Esophagus (tissue), 2 donors: Measurements from ENCODE around the gene CNTN2. TPM values are rescaled to one million over a fixed set of nuclear protein-coding genes. Genes with fewer than 3 reads are reported as not detected.

ENCODE experiments used
- H3K27ac ChIP-seq, 2 donors: one replicate each; pipeline ENCODE4 v1.5.1; 2013; ENCODE audit warnings: low read depth in 2 of 2, mild to moderate bottlenecking in 2 of 2, inconsistent platforms in 1 of 2, low read length in 1 of 2, moderate library complexity in 1 of 2
- H3K27me3 ChIP-seq, 2 donors: one replicate each; pipeline ENCODE4 v1.6.1; 2013; ENCODE audit warnings: low read length in 2 of 2, control low read depth in 1 of 2, mild to moderate bottlenecking in 1 of 2; ENCODE audit not compliant: insufficient read depth in 2 of 2, control insufficient read depth in 1 of 2
- H3K36me3 ChIP-seq, 2 donors: one replicate each; pipeline ENCODE4 v1.6.1; 2013; ENCODE audit warnings: low read length in 1 of 2; ENCODE audit not compliant: control insufficient read depth in 2 of 2, insufficient read depth in 2 of 2
- H3K4me1 ChIP-seq, 2 donors: one replicate each; pipeline ENCODE4 v1.6.1; 2013; ENCODE audit warnings: low read length in 1 of 2; ENCODE audit not compliant: control insufficient read depth in 2 of 2, insufficient read depth in 2 of 2
- H3K4me3 ChIP-seq, 2 donors: one replicate each; pipeline ENCODE4 v1.5.1; 2013; ENCODE audit warnings: low read length in 2 of 2, mild to moderate bottlenecking in 2 of 2, low read depth in 1 of 2, moderate library complexity in 1 of 2
- H3K9me3 ChIP-seq, 2 donors: one replicate each; pipeline ENCODE4 v1.6.1; 2013; ENCODE audit warnings: mild to moderate bottlenecking in 2 of 2, low read depth in 1 of 2, low read length in 1 of 2, moderate library complexity in 1 of 2; ENCODE audit not compliant: control insufficient read depth in 2 of 2, insufficient read depth in 1 of 2
- WGBS, 2 donors: extraction: QIAGEN DNeasy Blood & Tissue Kit; methylation state at CpG; one replicate each; pipeline ENCODE4 v1.1.7; 2013; 5-methylcytosine and 5-hydroxymethylcytosine counted together
- polyA plus RNA-seq, 2 donors: library from polyadenylated mRNA; stranded (reverse); fragments of 200-250 nt; gene quantifications; one replicate each; pipeline ENCODE4 v1.2.3, GENCODE V29; 2013
- donor health status: healthy with polysubstance abuse.
- donor health status: Bipolar disorder and iron deficiency.

The CNTN2 gene
- polyA plus RNA-seq, 2 donors, result 0.02 to 0.06 TPM

GRCh38 chr1:205074513-205074912 is 31.5 kb downstream of the CNTN2 start:
- H3K27ac ChIP-seq, result no peak overlapping the region
- no peaks in the 10 kb centered on the region for H3K9me3 ChIP-seq
- H3K4me1 ChIP-seq, result no peaks in the 10 kb centered on the region
- H3K27me3 ChIP-seq, result no peaks in the 10 kb centered on the region
- no peak overlapping the region for H3K4me3 ChIP-seq
- H3K36me3 ChIP-seq, result no peaks in the 10 kb centered on the region
- WGBS, 2 donors, result 86 to 91% methylated on average over 7 of the region's 7 CpGs

- H3K36me3 ChIP-seq, result no peaks in the 10 kb centered on the region
- no peaks in the 10 kb centered on the region for H3K9me3 ChIP-seq
- no peaks in the 10 kb centered on the region for H3K27me3 ChIP-seq
- H3K27ac ChIP-seq, result no peak overlapping the region
- no peak overlapping the region for H3K4me3 ChIP-seq
- H3K4me1 ChIP-seq, result no peaks in the 10 kb centered on the region
- 52 to 63% methylated on average over 7 of the region's 7 CpGs for WGBS, 2 donors
These were observed 32.7 kb downstream of the CNTN2 start for GRCh38 chr1:205075642-205076155.

GRCh38 chr1:205076245-205076761 is 33.3 kb downstream of the CNTN2 start:
- Histone ChIP-seq H3K9me3 (no peaks in the 10 kb centered on the region), H3K4me1 (no peaks in the 10 kb centered on the region), H3K27me3 (no peaks in the 10 kb centered on the region), H3K4me3 (no peak overlapping the region), H3K27ac (no peak overlapping the region), H3K36me3 (no peaks in the 10 kb centered on the region)
- WGBS, 2 donors, result 81% methylated on average over 4 of the region's 4 CpGs

GRCh38 chr1:205077158-205077933 is 34.3 kb downstream of the CNTN2 start:
- Histone ChIP-seq H3K36me3 (no peaks in the 10 kb centered on the region), H3K9me3 (no peaks in the 10 kb centered on the region)
- 85% methylated on average over 7 of the region's 7 CpGs for WGBS, 2 donors

GRCh38 chr1:205077934-205078311 is 34.9 kb downstream of the CNTN2 start:
- WGBS, 2 donors, result 68 to 78% methylated on average over 1 of the region's 1 CpG
- no peaks in the 10 kb centered on the region for H3K4me1 ChIP-seq
- no peak overlapping the region for H3K4me3 ChIP-seq
- H3K27me3 ChIP-seq, result no peaks in the 10 kb centered on the region
- H3K9me3 ChIP-seq, result no peaks in the 10 kb centered on the region
- H3K27ac ChIP-seq, result no peak overlapping the region
- no peaks in the 10 kb centered on the region for H3K36me3 ChIP-seq

More at GRCh38 chr1:205077158-205077933, 34.3 kb downstream of the CNTN2 start:
- H3K4me3 ChIP-seq, result no peak overlapping the region
- H3K27me3 ChIP-seq, result no peaks in the 10 kb centered on the region
- no peak overlapping the region for H3K27ac ChIP-seq
- H3K4me1 ChIP-seq, result no peaks in the 10 kb centered on the region

- Histone ChIP-seq H3K4me1 (no peaks in the 10 kb centered on the region), H3K9me3 (no peaks in the 10 kb centered on the region), H3K36me3 (peaks cover 5 to 7% of the 10 kb centered on the region in 2 donors), H3K27me3 (no peaks in the 10 kb centered on the region), H3K27ac (no peak overlapping the region), H3K4me3 (no peak overlapping the region)
- 91 to 95% methylated on average over 4 of the region's 4 CpGs for WGBS, 2 donors
These were observed 39.4 kb downstream of the CNTN2 start for GRCh38 chr1:205082431-205082830.

- no peaks in the 10 kb centered on the region for H3K27me3 ChIP-seq
- 96 to 97% methylated on average over 2 of the region's 2 CpGs for WGBS, 2 donors
- no peak within 1 kb of the TSS for H3K4me3 ChIP-seq
- no peaks in the 10 kb centered on the region for H3K4me1 ChIP-seq
- no peaks in the 10 kb centered on the region for H3K9me3 ChIP-seq
- peaks cover 7 to 9% of the 10 kb centered on the region in 2 donors for H3K36me3 ChIP-seq
- H3K27ac ChIP-seq, result no peak within 1 kb of the TSS
These were observed 41.3 kb downstream of the CNTN2 start, which contains the start of gene TMEM81 for GRCh38 chr1:205084360-205084759. TMEM81 (minus strand) TSS chr1:205084460; CDS start chr1:205084320, 140 bp downstream.

GRCh38 chr1:205088341-205088740 is 45.3 kb downstream of the CNTN2 start:
- Histone ChIP-seq H3K27me3 (no peaks in the 10 kb centered on the region), H3K9me3 (no peaks in the 10 kb centered on the region), H3K36me3 (peaks cover 11 to 18% of the 10 kb centered on the region in 2 donors), H3K4me1 (no peaks in the 10 kb centered on the region), H3K4me3 (no peak overlapping the region), H3K27ac (no peak overlapping the region)
- WGBS, 2 donors, result 89 to 92% methylated on average over 3 of the region's 3 CpGs

- H3K4me1 ChIP-seq, result no peaks in the 10 kb centered on the region
- WGBS, 2 donors, result 82 to 86% methylated on average over 4 of the region's 4 CpGs
- no peak overlapping the region for H3K27ac ChIP-seq
- no peaks in the 10 kb centered on the region for H3K9me3 ChIP-seq
- no peak overlapping the region for H3K4me3 ChIP-seq
- H3K27me3 ChIP-seq, result no peaks in the 10 kb centered on the region
- H3K36me3 ChIP-seq, result peaks cover 13 to 18% of the 10 kb centered on the region in 2 donors
These were observed 48.2 kb downstream of the CNTN2 start for GRCh38 chr1:205091043-205091740.
